WTC11 (cell line): Measurements from ENCODE around the gene ADCY5. TPM values are rescaled to one million over a fixed set of nuclear protein-coding genes. Genes with fewer than 3 reads are reported as not detected.

Source experiments
- ATAC-seq: fragments of 200-7000 bp; cut with Tn5 transposase; 2 replicates; pipeline ENCODE4 v1.10.0; 2021; ENCODE audit warnings: mild to moderate bottlenecking, moderate library complexity
- CTCF ChIA-PET: fragments of 300-600 bp; sonication (Branson Sonifier 250); formaldehyde crosslinking; loops from one replicate; lab custom pipeline; 2021; ENCODE audit warnings: antibody characterized with exemption; lab: Charles Lee
- POLR2A ChIA-PET: fragments of 350-600 bp; sonication (Branson Sonifier 250); formaldehyde crosslinking; loops from one replicate; lab custom pipeline; 2021; ENCODE audit warnings: antibody characterized with exemption; lab: Charles Lee
- DNase-seq: peaks from one replicate; pipeline ENCODE4 v3.0.0; 2021; ENCODE audit warnings: low spot score
- H3K27ac Mint-ChIP-seq: 2 replicates; pipeline ENCODE4 v1.8.0; 2021; ENCODE audit warnings: mixed read lengths
- H3K27me3 Mint-ChIP-seq: 2 replicates; pipeline ENCODE4 v1.8.0; 2021; ENCODE audit warnings: low read depth, mild to moderate bottlenecking, moderate library complexity, mixed read lengths
- H3K36me3 Mint-ChIP-seq: 2 replicates; pipeline ENCODE4 v1.8.0; 2021; ENCODE audit warnings: mixed read lengths
- H3K4me1 Mint-ChIP-seq: 2 replicates; pipeline ENCODE4 v1.8.0; 2022; ENCODE audit warnings: mixed read lengths
- H3K4me3 Mint-ChIP-seq: 2 replicates; pipeline ENCODE4 v1.8.0; 2021; ENCODE audit warnings: mild to moderate bottlenecking, moderate library complexity, mixed read lengths
- H3K9me3 Mint-ChIP-seq: 2 replicates; pipeline ENCODE4 v1.8.0; 2021; ENCODE audit warnings: mixed read lengths
- ATF1 ChIP-seq: sonication (generic); formaldehyde crosslinking; IDR thresholded peaks from 2 replicates; pipeline ENCODE4 v1.8.1; 2023; ENCODE audit warnings: mild to moderate bottlenecking, moderate library complexity, missing genetic modification reagents
- CREB1 ChIP-seq: sonication (generic); formaldehyde crosslinking; IDR thresholded peaks from 2 replicates; pipeline ENCODE4 v1.8.0; 2023; ENCODE audit warnings: mild to moderate bottlenecking, missing genetic modification reagents
- ELF4 ChIP-seq: sonication (generic); formaldehyde crosslinking; IDR thresholded peaks from 2 replicates; pipeline ENCODE4 v1.8.1; 2022; ENCODE audit warnings: low read depth, mild to moderate bottlenecking, moderate library complexity, missing genetic modification reagents
- ETV6 ChIP-seq: sonication (generic); formaldehyde crosslinking; IDR thresholded peaks from 2 replicates; pipeline ENCODE4 v1.8.1; 2022; ENCODE audit warnings: mild to moderate bottlenecking, missing genetic modification reagents
- FOXJ3 ChIP-seq: sonication (generic); formaldehyde crosslinking; IDR thresholded peaks from 2 replicates; pipeline ENCODE4 v1.9.0; 2021; ENCODE audit warnings: missing genetic modification reagents, mild to moderate bottlenecking, borderline replicate concordance
- FOXP4 ChIP-seq: sonication (generic); formaldehyde crosslinking; IDR thresholded peaks from 2 replicates; pipeline ENCODE4 v1.8.0; 2022; ENCODE audit warnings: mild to moderate bottlenecking, missing genetic modification reagents
- GTF2I ChIP-seq: fragments of 250-450 bp; sonication (Bioruptor Pico); conservative IDR thresholded peaks from 2 replicates; pipeline ENCODE4 v1.4.0; 2021; ENCODE audit warnings: mild to moderate bottlenecking
- IRF2 ChIP-seq: sonication (generic); formaldehyde crosslinking; IDR thresholded peaks from 2 replicates; pipeline ENCODE4 v1.8.0; 2022; ENCODE audit warnings: low read depth, missing genetic modification reagents, borderline replicate concordance
- NFE2L1 ChIP-seq: sonication (generic); formaldehyde crosslinking; IDR thresholded peaks from 2 replicates; pipeline ENCODE4 v1.8.1; 2023; ENCODE audit warnings: missing genetic modification reagents
- NR2C2 ChIP-seq: sonication (generic); formaldehyde crosslinking; IDR thresholded peaks from 2 replicates; pipeline ENCODE4 v1.8.0; 2022; ENCODE audit warnings: mild to moderate bottlenecking, missing genetic modification reagents
- PRDM15 ChIP-seq: sonication (generic); formaldehyde crosslinking; IDR thresholded peaks from 2 replicates; pipeline ENCODE4 v1.8.0; 2022; ENCODE audit warnings: missing genetic modification reagents
- TCF7 ChIP-seq: sonication (generic); formaldehyde crosslinking; IDR thresholded peaks from 2 replicates; pipeline ENCODE4 v1.8.0; 2022; ENCODE audit warnings: mild to moderate bottlenecking, low read depth, missing genetic modification reagents, moderate library complexity
- ZBTB21 ChIP-seq: sonication (generic); formaldehyde crosslinking; IDR thresholded peaks from 2 replicates; pipeline ENCODE4 v1.8.1; 2023; ENCODE audit warnings: mild to moderate bottlenecking, missing genetic modification reagents, borderline replicate concordance
- ZNF138 ChIP-seq: sonication (generic); formaldehyde crosslinking; conservative IDR thresholded peaks from 2 replicates; pipeline ENCODE4 v1.8.1; 2022; ENCODE audit warnings: mild to moderate bottlenecking, moderate library complexity, missing genetic modification reagents
- ZNF219 ChIP-seq: sonication (generic); formaldehyde crosslinking; IDR thresholded peaks from 2 replicates; pipeline ENCODE4 v1.8.0; 2023; ENCODE audit warnings: missing genetic modification reagents, mild to moderate bottlenecking, borderline replicate concordance
- ZNF263 ChIP-seq: sonication (generic); formaldehyde crosslinking; IDR thresholded peaks from 2 replicates; pipeline ENCODE4 v1.8.1; 2022; ENCODE audit warnings: low read depth, mild to moderate bottlenecking, moderate library complexity, missing genetic modification reagents
- ZNF281 ChIP-seq: sonication (generic); formaldehyde crosslinking; IDR thresholded peaks from 2 replicates; pipeline ENCODE4 v1.8.0; 2023; ENCODE audit warnings: mild to moderate bottlenecking, missing genetic modification reagents
- ZNF317 ChIP-seq: sonication (generic); formaldehyde crosslinking; IDR thresholded peaks from 2 replicates; pipeline ENCODE4 v1.8.1; 2023; ENCODE audit warnings: low read depth, mild to moderate bottlenecking, moderate library complexity, missing genetic modification reagents, borderline replicate concordance
- ZNF416 ChIP-seq: fragments of 250-450 bp; sonication (Bioruptor Pico); IDR thresholded peaks from 2 replicates; pipeline ENCODE4 v1.9.0; 2021; ENCODE audit warnings: mild to moderate bottlenecking, inconsistent platforms
- ZNF423 ChIP-seq: fragments of 250-450 bp; sonication (Bioruptor Pico); IDR thresholded peaks from 2 replicates; pipeline ENCODE4 v2.1.2; 2022; ENCODE audit warnings: mild to moderate bottlenecking, moderate library complexity
- ZSCAN18 ChIP-seq: fragments of 250-450 bp; sonication (Bioruptor Pico); IDR thresholded peaks from 2 replicates; pipeline ENCODE4 v2.1.2; 2022; ENCODE audit warnings: mild to moderate bottlenecking, moderate library complexity
- total RNA-seq: library from RNA; stranded (reverse); gene quantifications from 3 replicates; pipeline ENCODE4 v1.2.3, GENCODE V29; 2021
- TF ChIP-seq, protein P1 (sequence below): fragments of 200-600 bp; IDR thresholded peaks from 2 replicates; pipeline ENCODE4 v1.8.0; 2022; ENCODE audit warnings: antibody characterized with exemption
- TF ChIP-seq, protein P2 (sequence below): sonication (generic); formaldehyde crosslinking; IDR thresholded peaks from 2 replicates; pipeline ENCODE4 v1.8.1; 2023; ENCODE audit warnings: mild to moderate bottlenecking, missing genetic modification reagents, moderate library complexity

Gene ADCY5
- total RNA-seq, 1 experiment from 2014 or later, result 23.5 TPM

GRCh38 chr3:123300583-123300982 is 148.3 kb downstream of the ADCY5 start:
- Mint-ChIP-seq H3K4me3 (no peak overlapping the region), H3K36me3 (peaks cover 48% of the 10 kb centered on the region), H3K4me1 (peaks cover 9% of the 10 kb centered on the region), H3K27ac (no peak overlapping the region), H3K27me3 (no peaks in the 10 kb centered on the region), H3K9me3 (no peaks in the 10 kb centered on the region)
- ATAC-seq (no peak), DNase-seq (no peak)
- POLR2A ChIA-PET, result no interaction called here
- no peak for TF ChIP-seq ZNF423 (CRISPR knock-in tag)
- no peak for TF ChIP-seq PRDM15 (CRISPR knock-in tag)
- TF ChIP-seq ZNF416 (CRISPR knock-in tag), result no peak
- TF ChIP-seq, protein P1, sequence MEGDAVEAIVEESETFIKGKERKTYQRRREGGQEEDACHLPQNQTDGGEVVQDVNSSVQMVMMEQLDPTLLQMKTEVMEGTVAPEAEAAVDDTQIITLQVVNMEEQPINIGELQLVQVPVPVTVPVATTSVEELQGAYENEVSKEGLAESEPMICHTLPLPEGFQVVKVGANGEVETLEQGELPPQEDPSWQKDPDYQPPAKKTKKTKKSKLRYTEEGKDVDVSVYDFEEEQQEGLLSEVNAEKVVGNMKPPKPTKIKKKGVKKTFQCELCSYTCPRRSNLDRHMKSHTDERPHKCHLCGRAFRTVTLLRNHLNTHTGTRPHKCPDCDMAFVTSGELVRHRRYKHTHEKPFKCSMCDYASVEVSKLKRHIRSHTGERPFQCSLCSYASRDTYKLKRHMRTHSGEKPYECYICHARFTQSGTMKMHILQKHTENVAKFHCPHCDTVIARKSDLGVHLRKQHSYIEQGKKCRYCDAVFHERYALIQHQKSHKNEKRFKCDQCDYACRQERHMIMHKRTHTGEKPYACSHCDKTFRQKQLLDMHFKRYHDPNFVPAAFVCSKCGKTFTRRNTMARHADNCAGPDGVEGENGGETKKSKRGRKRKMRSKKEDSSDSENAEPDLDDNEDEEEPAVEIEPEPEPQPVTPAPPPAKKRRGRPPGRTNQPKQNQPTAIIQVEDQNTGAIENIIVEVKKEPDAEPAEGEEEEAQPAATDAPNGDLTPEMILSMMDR, result no peak
- no peak for TF ChIP-seq ZBTB21 (CRISPR knock-in tag)
- no peak for TF ChIP-seq NR2C2 (CRISPR knock-in tag)
- no peak for TF ChIP-seq ATF1
- no peak for TF ChIP-seq ZNF138 (CRISPR knock-in tag)
- no peak for TF ChIP-seq GTF2I (CRISPR knock-in tag)
- no peak for TF ChIP-seq ZNF317 (CRISPR knock-in tag)
- no peak for TF ChIP-seq NFE2L1 (CRISPR knock-in tag)
- no peak for TF ChIP-seq ZNF263 (CRISPR knock-in tag)
- no peak for TF ChIP-seq FOXP4 (CRISPR knock-in tag)
- no peak for TF ChIP-seq ELF4 (CRISPR knock-in tag)
- TF ChIP-seq, protein P2, sequence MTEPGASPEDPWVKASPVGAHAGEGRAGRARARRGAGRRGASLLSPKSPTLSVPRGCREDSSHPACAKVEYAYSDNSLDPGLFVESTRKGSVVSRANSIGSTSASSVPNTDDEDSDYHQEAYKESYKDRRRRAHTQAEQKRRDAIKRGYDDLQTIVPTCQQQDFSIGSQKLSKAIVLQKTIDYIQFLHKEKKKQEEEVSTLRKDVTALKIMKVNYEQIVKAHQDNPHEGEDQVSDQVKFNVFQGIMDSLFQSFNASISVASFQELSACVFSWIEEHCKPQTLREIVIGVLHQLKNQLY (CRISPR knock-in tag), result no peak
- no peak for TF ChIP-seq FOXJ3 (CRISPR knock-in tag)
- no peak for TF ChIP-seq CREB1 (CRISPR knock-in tag)
- CTCF ChIA-PET, result interaction anchor here (0.8 to 1.9 kb wide), 3 partner anchors 14 to 188 kb away, joined by 3 to 8 read pairs (median 4); no protein-coding TSS in a partner anchor

DNA sequence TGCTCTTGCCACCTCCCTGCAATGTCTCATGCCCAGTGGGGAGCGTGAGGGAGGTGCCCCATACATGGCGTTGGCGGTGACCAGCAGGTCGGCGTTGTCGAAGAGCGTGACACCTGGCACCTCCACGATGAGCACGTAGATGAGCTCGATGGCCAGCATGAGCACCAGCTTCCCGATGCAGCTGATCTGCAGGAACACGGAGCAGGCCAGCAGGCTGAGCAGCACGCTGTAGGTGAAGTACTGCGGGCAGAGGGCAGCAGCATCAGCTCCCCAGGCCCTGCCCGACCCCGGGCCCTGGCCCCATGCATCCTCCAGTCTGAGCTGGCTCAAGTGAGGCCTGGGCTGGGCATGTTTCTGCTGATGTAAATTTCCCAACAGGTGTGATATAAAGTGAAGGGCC is 148.8 kb downstream of the ADCY5 start:
- no peaks in the 10 kb centered on the region for H3K9me3 Mint-ChIP-seq
- DNase-seq (no peak), ATAC-seq (no peak)
- POLR2A ChIA-PET, result no interaction called here
- H3K4me1 Mint-ChIP-seq, result peaks cover 6% of the 10 kb centered on the region
- H3K36me3 Mint-ChIP-seq, result peaks cover 45% of the 10 kb centered on the region
- CTCF ChIA-PET, result interaction anchor here (0.8 to 1.9 kb wide), 3 partner anchors 14 to 189 kb away, joined by 3 to 8 read pairs (median 4); no protein-coding TSS in a partner anchor
- no peak overlapping the region for H3K27ac Mint-ChIP-seq
- H3K4me3 Mint-ChIP-seq, result no peak overlapping the region
- no peak for TF ChIP-seq ZNF281 (CRISPR knock-in tag)
- TF ChIP-seq IRF2, result no peak
- TF ChIP-seq TCF7 (CRISPR knock-in tag), result no peak
- no peak for TF ChIP-seq ZSCAN18 (CRISPR knock-in tag)
- TF ChIP-seq ZNF219 (CRISPR knock-in tag), result no peak
- no peak for TF ChIP-seq ETV6 (CRISPR knock-in tag)
- no peaks in the 10 kb centered on the region for H3K27me3 Mint-ChIP-seq
